Limb (tissue), 2 donors: ENCODE data around the gene CACFD1.

ENCODE experiments used
- DNase-seq, 2 donors: peaks; one replicate each; pipeline ENCODE4 v3.0.0-alpha.2; 2016; ENCODE audit errors: extremely low spot score in 2 of 2

CACFD1 gene

DNA sequence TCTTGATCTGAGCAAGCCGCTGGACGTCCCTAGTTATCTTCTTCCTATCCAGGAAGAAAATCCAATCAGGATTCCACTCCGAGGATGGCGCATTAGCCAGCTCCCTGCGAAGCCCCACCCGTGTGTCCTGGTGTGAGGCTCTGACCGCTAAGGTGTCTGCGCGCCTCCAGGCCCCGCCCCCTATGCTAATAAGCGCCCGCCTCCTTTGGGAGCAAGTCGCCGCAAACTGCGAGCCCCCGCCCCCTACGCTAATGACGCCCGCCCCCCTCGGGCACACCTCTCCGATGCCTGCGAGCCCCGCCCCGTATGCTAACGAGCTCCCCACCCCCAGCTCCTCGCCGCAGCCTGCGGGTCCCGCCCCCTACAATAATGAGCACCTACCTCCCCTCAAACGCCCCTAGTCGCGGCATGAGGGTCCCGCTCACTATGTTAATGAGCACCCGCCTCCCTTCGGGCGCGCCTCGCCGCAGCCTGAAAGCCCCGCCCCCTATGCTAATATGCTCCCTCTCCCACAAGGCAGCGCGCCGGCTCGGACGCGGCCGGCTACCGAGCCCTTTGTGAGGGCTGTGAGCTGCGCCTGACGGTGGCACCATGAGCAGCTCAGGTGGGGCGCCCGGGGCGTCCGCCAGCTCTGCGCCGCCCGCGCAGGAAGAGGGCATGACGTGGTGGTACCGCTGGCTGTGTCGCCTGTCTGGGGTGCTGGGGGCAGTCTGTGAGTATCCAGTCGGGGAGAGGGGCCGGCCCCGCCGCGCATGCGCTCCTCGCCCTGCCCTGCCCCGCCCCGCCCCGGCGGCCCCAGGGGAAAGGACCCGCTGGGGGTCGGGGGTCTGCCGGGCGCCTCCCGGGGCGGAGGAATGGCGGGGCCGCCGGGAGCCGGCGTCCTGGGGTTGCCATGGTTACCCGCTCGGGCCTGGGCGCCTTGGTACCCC is at the start of gene CACFD1:
CACFD1 (plus strand) TSS at position 503 of the 929 bp plus-strand sequence; CDS start at position 592, 89 bp downstream.
- peak; percentile 95 to 96 for DNase-seq

DNA sequence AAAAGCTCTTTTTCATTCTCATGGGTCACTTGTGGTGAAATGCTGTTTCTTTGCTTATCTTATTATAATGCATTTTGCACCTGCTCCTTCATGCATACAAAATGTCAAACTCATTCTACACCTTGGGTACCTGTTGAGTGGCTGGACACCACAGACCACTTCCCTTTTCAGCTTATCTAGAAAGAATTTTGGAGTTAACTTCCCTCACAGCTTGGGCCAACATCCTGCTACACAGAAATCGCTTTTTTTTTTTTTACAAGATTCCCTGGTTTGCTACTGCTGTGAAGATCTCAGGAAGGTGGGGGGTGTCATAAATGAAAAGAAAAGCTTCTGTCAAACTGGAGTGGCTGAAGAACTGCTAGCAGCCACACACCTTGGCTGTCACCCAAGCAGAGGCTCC is 44.6 kb upstream of the CACFD1 start:
- no peak for DNase-seq

DNA sequence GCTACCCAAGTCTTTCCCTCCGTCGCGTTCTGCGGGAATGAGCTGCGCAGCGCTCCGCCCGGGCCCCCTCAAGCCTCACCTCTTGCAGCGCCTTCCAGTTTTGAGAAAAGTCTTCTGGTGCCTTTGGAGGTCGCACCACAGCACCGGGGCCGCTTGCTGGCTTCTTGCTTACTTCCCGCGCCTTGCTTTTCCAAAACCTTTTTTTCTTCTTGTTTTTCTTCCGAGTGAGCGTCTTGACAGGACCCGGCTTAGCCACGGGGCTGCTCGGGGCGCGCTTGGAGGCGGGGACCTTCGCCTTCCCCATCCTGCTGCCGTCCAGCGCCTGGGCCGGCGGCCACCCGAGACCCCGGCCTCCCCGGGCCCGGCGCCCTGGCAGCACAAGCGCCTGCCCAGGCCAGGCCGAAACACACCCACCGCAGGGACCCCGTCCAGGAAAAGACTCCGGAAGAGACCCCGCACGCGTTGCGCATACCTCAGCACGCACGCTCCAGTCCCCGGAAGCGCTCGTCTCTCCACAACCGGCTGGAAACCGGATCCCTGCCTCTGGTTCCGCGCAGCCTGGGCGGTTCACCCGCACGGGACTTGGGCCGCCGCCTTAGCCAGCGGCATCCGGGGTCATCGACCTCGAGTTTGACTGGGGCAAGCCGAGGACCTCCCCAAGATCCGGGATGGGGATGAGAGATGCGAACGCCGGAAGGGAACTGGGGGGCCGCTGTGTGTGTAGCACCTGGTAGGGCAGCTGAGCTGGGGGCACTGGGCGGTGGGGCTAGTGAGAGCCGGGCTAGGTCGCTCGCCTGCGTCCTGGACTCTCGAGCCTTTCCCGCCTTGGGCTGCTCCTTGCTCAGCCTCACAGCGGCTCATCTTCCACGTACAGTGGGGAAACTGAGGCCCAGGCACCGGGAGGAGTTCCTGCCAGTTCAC is 42.0 kb upstream of the CACFD1 start, which contains the start of gene REXO4:
REXO4 (minus strand) TSS at position 470 of the 921 bp plus-strand sequence; CDS start at position 304, 166 bp downstream.
- DNase-seq, result peak; percentile 79 to 93

DNA sequence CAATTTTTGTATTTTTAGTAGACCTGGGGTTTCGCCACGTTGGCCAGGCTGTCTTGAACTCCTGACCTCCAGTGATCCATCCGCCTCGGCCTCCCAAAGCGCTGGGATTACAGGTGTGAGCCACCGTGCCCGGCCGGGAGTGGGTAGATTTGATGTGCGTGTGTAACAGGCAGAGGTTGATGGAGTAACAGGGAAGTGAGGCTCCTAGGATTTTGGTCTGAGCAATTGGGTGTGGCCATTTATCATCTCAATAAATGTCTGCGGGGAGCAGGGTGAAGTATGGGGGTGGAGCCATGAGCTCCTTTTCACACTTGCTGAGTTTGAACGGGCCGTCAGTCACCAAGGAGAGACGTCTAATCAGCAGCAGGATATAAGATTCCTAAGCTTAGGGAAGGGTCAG is 40.8 kb upstream of the CACFD1 start:
- no peak for DNase-seq

DNA sequence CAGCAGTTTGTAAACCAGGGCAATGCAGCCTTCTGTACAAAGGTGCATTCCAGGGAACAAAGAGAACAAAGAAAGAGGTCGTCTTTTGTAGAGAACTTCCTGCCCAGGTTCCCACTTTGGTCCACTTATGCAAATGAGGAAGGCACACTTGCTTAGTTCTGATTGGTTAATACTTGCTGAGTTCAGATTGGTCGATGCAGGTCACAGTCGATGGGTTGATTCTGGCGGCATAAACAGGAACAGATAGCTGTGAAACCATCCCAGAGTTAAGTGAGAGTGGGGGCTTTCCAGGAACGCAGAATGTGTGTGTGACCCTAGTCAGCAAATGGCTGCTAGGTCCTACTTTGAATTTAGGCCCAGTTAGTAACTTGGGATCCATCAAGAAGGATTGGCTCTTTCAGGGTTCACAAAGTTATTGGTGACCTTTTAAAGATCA is 39.4 kb upstream of the CACFD1 start:
- no peak for DNase-seq

DNA sequence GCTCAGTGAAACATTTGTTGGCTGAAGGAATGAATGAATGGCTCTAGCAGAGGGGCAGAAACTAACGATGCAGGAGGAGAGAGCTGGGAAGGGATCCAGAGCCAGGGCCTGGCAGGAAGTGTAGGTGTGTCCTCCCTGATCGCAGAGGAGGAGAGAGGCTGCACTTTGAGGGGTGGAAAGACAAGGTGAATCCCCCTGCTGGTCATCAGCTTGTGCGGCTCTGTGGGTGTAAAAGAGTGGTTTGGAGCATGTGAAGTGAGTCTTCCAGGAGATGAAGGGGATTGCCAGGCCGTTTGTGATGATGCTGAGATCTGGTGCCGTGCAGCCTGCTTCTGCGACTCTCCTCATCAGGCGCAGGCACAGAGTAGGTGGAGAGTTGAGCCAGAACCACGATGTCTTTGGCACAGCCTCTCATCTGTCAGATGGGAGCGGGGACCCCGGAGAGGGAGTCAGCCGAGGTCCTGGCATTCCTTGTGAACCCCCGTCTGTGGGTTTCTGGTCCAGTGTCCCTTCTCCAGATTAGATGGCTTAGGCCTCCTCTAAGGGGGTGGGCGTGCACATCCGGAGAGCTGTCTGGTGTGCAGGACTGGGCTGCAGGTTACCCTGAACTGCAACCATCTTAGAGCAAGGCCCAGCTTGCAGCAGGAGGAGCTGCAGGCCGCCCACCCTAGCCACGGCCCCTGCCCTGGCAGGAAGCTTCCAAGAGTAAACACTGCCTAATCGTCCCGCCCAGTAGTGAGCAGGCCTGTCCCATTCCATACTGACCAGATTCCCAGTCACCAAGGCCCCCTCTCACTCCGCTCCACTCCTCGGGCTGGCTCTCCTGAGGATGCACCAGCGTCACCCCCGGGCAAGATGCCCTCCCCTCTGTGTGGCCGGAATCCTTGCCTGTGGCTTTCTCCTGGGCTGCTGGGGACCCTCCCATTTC is 37.9 kb upstream of the CACFD1 start, which contains the start of gene ADAMTS13:
ADAMTS13 (plus strand) TSS at position 753 of the 928 bp plus-strand sequence; CDS start at position 830, 77 bp downstream.
- DNase-seq, result no peak

DNA sequence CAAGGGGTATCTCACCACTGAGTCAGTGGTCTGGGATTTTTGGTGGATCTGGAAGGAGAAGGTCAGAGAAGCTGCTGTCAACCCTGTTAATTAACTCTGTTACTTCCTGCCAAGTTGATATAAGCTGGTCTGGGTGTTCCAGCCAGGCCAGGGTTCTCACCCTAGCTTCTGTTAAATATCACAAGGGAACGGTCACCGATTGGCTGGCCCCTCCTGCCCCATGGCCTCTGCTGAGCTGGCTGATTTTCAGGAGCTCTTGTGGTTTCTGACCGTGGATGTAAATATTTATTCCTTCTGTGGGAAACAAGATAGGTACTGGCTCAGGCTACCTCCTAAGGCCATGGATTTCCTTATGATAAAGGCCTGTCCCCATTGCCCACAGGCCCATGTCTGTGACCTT is 36.6 kb upstream of the CACFD1 start:
- no peak for DNase-seq

DNA sequence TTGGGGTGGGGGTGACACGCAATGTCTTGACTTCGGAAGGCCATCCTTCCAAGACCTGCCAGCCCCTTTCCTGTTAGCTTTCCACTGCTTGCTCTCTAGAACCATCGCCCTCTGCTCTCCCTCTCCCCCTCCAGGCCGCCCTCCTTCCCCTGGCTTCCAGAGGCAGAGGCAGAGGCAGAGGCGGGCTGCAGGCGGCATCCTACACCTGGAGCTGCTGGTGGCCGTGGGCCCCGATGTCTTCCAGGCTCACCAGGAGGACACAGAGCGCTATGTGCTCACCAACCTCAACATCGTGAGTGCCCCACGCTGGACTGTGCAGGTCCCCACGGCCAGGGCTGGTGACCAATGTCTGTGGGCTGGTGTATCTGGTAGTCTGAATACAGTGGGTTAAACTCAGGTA is 35.6 kb upstream of the CACFD1 start:
- DNase-seq, result no peak

DNA sequence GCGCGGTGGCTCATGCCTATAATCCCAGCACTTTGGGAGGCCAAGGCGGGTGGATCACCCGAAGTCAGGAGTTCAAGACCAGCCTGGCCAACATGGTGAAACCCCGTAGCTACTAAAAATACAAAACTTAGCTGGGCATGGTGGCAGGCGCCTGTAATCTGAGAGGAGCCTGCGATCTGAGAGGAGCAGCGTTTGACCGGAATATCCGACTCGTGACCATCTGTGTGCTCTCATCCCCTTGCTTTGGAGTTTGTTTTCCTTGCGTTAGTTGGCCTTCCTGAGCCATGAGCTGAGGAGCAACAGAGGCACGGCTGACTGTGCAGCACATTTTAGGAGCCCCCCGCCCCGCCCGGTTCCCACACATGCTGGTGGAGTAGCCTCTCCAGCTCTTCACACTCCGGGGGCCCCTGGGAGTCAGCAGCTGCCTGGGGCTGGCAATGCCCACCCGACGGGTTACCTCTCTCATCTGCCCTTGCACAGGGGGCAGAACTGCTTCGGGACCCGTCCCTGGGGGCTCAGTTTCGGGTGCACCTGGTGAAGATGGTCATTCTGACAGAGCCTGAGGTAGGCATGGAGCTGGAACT is 34.6 kb upstream of the CACFD1 start:
- DNase-seq, result no peak

DNA sequence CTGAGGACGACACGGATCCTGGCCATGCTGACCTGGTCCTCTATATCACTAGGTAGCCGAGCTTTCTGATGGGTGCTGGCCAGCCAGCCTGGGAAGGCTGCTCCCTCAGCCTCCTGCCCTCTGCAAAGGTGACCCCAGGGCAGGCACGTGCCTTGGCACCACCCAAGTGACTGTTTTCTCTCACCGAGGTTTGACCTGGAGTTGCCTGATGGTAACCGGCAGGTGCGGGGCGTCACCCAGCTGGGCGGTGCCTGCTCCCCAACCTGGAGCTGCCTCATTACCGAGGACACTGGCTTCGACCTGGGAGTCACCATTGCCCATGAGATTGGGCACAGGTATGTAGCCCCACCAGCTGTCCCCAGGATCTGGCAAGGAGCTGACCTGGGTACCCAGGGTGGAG is 33.8 kb upstream of the CACFD1 start:
- DNase-seq, result no peak

DNA sequence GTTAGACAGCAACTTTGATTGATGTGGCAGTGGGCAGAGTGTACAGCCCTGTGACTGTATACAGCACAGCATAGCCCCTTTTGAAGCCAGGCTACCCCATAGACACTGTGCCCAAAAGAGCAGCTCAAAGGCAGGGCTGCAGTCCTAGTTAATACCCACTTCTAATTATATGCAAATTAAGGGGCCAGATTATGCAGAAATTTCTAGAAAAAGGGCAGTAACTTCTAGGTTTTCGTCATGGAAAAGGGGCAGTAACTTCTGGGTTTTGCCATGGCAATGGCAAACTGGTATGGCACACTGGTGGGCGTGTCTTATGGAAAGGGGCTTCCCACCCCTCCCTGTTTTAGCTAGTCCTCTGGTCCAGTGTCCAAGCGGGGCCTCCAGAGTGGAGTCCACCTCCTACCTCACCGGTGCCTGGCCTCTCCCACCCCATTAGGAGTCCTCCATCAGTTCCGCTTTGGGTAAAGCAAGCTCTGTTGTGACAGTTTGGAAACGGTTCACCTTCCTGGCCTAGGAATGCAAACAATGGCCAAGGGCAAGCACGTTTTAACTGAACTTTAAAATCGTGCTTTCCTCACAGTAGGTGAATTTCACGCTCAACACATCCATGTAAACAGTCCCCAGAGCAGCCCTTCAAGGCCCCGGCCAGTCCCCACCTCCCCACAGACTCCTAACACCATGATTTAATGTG is 32.0 kb upstream of the CACFD1 start:
- DNase-seq, result no peak

DNA sequence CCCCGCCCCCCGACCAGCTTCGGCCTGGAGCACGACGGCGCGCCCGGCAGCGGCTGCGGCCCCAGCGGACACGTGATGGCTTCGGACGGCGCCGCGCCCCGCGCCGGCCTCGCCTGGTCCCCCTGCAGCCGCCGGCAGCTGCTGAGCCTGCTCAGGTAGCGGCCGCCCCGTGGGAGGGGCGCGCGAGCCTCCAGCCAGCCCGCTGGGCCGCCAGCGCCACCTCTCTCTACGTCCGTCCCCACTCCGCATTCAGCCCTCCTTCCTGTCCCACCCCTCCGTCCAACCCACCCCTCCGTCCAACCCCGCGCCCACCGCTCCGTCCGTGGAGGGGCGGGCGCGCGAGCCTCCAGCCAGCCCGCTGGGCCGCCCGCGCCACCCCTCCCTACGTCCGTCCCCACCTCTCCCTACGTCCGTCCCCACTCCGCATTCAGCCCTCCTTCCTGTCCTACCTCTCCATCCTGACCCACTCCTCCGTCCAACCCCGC is 31.1 kb upstream of the CACFD1 start:
- DNase-seq, result peak; percentile 17 to 58

DNA sequence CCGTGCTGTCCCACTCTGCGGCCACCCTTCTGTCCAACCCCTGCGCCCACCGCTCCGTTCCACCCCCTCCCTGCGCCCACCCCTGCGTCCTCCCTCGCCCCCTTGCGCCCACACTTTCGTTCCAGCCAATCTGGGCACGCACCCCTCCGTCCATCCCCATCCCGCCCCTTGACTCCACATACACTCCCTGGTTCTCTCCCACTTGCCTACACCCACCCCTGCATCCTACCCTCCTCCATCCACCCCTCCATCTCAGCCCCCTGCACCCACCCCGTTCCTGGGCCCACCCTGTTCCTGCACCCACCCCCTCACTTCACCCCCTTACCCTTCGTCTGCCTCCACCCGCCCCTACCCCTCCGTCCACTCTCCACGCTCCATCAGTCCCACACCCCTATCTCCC is 30.6 kb upstream of the CACFD1 start:
- DNase-seq, result no peak

DNA sequence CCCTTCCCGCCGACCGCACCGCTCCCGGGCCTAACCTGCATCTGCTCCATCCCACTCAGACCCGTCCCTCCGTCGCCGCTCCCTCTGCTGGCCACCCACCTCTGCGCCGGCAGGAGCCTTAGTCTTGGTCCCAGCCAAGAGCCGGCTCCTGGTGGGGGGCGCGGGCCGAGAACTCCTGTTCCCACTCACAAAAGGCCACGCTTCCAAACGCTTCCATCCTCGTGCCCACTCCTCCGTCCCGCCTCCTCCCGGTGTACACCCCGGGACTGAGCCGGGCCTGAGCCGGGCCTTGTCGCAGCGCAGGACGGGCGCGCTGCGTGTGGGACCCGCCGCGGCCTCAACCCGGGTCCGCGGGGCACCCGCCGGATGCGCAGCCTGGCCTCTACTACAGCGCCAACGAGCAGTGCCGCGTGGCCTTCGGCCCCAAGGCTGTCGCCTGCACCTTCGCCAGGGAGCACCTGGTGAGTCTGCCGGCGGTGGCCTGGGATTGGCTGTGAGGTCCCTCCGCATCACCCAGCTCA is 30.1 kb upstream of the CACFD1 start:
- peak in 1 of 2 donors; percentile 65 for DNase-seq

DNA sequence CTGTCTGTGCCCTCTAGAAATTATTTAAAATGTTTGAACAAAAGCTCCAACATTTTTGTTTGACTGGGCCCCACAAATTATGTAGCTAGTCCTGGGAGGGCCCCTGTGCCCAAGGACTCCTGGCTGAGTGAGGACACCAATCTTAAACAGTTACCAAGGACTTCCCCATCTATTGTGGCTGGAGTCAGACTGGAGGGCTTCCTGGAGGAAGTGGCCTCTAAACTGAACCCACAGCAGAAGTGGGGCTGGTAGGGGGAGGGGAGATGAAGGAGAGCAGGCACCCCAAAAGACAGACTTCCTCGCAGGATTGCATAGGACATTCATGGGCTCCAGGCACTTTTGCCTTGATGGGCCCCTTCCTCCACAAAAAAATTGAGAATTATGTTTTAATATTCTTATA is 29.5 kb upstream of the CACFD1 start:
- DNase-seq, result no peak

DNA sequence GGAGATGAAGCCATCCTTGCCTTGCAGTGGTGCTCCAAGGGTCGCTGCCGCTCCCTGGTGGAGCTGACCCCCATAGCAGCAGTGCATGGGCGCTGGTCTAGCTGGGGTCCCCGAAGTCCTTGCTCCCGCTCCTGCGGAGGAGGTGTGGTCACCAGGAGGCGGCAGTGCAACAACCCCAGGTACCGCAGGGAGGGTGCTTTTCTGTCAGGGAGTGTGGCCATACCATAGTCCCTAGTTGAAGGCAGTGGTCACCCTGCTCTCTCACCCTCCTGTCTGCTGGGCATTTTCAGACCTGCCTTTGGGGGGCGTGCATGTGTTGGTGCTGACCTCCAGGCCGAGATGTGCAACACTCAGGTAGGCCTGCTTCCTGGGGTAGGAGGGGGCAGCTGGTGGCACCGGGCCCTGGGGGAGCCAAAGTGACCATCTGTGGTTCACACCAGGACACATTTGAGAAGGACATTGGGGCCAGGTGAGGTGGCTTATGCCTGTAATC is 26.4 kb upstream of the CACFD1 start:
- DNase-seq, result no peak

DNA sequence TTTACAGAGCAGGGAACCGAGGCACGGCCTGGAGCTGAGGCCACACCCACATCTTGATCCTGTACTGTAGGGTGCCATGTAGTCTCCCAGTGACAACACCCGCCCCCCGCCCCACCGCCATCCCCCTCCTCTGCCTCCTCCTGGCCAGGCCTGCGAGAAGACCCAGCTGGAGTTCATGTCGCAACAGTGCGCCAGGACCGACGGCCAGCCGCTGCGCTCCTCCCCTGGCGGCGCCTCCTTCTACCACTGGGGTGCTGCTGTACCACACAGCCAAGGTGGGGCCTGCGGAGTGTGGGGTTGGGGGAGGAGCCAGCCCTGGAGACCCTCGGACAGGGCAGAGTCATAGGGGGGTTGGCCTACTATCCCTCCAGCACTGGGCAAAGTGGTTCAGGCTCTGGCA is 23.1 kb upstream of the CACFD1 start:
- no peak for DNase-seq

DNA sequence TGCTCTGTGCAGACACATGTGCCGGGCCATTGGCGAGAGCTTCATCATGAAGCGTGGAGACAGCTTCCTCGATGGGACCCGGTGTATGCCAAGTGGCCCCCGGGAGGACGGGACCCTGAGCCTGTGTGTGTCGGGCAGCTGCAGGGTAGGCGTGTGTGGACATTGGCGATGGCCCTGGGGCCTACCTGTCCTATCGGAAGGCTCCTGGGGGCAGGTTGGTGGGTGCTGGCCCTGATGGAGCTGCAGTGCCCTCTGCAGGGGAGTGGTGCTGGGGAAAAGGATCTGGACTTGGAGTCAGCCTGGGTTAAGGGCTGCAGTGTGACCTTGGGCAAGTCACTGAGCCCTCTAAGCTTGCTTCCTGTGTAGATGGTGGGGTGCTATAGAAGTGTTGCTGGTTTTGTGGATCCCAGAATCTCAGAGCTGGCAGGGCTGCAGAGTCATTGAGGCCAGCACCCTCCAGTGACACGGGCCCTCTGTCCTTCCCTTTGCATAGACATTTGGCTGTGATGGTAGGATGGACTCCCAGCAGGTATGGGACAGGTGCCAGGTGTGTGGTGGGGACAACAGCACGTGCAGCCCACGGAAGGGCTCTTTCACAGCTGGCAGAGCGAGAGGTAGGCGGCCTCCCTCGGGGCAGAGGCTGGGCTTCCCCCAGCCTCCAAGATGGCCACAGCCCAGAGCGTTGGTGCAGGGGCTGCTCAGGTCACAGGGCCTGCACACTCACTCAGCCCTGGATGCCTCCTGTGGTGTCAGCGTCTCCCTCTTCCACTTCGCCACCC is 21.8 kb upstream of the CACFD1 start:
- DNase-seq, result no peak
